B cell (primary cell): ENCODE results near the gene PLPP3. TPM values are rescaled to one million over a fixed set of nuclear protein-coding genes. Genes with fewer than 3 reads are reported as not detected.

Experiments
- ATAC-seq: fragments of 200-7000 bp; cut with Tn5 transposase; one replicate; pipeline ENCODE4 v1.10.0; 2021; ENCODE audit warnings: low read depth, mild to moderate bottlenecking, moderate number of reproducible peaks, moderate library complexity
- CTCF ChIA-PET: fragments of 350-600 bp; sonication (Branson Sonifier 250); formaldehyde crosslinking; loops from one replicate; lab custom pipeline; 2021; ENCODE audit warnings: antibody characterized with exemption, inconsistent platforms; lab: Charles Lee
- POLR2A ChIA-PET: fragments of 350-600 bp; sonication (Branson Sonifier 250); formaldehyde crosslinking; loops from one replicate; lab custom pipeline; 2021; ENCODE audit warnings: antibody characterized with exemption; lab: Charles Lee
- DNase-seq: peaks from one replicate; pipeline ENCODE4 v3.0.0; 2013
- H2AFZ ChIP-seq: 2 replicates; pipeline ENCODE4 v1.6.1; 2012; ENCODE audit warnings: mild to moderate bottlenecking, low read depth, low read length; ENCODE audit not compliant: insufficient read depth, poor library complexity, severe bottlenecking
- H3K27ac ChIP-seq, 2 donors: 1 replicate in 1 of 2; 2 replicates in 1 of 2; pipeline ENCODE4 v1.5.1; 2012 to 2013; ENCODE audit warnings: low read length in 2 of 2, mild to moderate bottlenecking in 2 of 2, moderate library complexity in 1 of 2
- H3K27me3 ChIP-seq, 4 experiments: fragments of 200-600 bp in 1 of 4; sonication (generic) in 1 of 4; replicated peaks in 1 of 4; 1 replicate in 2 of 4; 2 replicates in 2 of 4; pipeline versions ENCODE4 v1.6.1 to v1.7.0; 2013 to 2016; ENCODE audit warnings: low read length in 3 of 4, mild to moderate bottlenecking in 2 of 4, mixed read lengths in 1 of 4, moderate library complexity in 1 of 4; ENCODE audit not compliant: insufficient read depth in 4 of 4, control insufficient read depth in 3 of 4; ENCODE audit errors: control extremely low read depth in 1 of 4
- H3K36me3 ChIP-seq, 2 experiments: replicated peaks in 1 of 2; 1 replicate in 1 of 2; 2 replicates in 1 of 2; pipeline versions ENCODE4 v1.6.1 to v1.7.1; 2013; ENCODE audit warnings: low read length in 1 of 2; ENCODE audit not compliant: insufficient read depth in 2 of 2, control insufficient read depth in 1 of 2; ENCODE audit errors: control extremely low read depth in 1 of 2, extremely low read depth in 1 of 2
- H3K4me1 ChIP-seq, 2 donors: fragments of 200-600 bp in 1 of 2; sonication (generic) in 1 of 2; 1 replicate in 1 of 2; 2 replicates in 1 of 2; pipeline versions ENCODE4 v1.5.1 to v1.6.1; 2013 to 2017; ENCODE audit warnings: low read length in 2 of 2; ENCODE audit not compliant: control insufficient read depth in 2 of 2, insufficient read depth in 2 of 2
- H3K4me2 ChIP-seq: replicated peaks from 2 replicates; pipeline ENCODE3; 2012; ENCODE audit warnings: mild to moderate bottlenecking, low read depth, low read length; ENCODE audit not compliant: poor library complexity, severe bottlenecking
- H3K4me3 ChIP-seq, 5 experiments: fragments of 200-600 bp in 1 of 5; sonication (generic) in 1 of 5; 1 replicate in 3 of 5; 2 replicates in 2 of 5; pipeline versions ENCODE4 v1.5.1 to v1.7.0; 2011 to 2016; ENCODE audit warnings: low read length in 4 of 5, mild to moderate bottlenecking in 4 of 5, low read depth in 2 of 5, control low read depth in 1 of 5, moderate library complexity in 1 of 5; ENCODE audit not compliant: insufficient read depth in 1 of 5; ENCODE audit errors: control extremely low read depth in 1 of 5, extremely low read depth in 1 of 5
- H3K79me2 ChIP-seq: fragments of 200-600 bp; sonication (generic); one replicate; pipeline ENCODE4 v1.6.0; 2016; ENCODE audit warnings: low read length; ENCODE audit not compliant: control insufficient read depth, insufficient read depth
- H3K9ac ChIP-seq: fragments of 200-600 bp; sonication (generic); 2 replicates; pipeline ENCODE4 v1.6.1; 2017; ENCODE audit warnings: mild to moderate bottlenecking, low read length, moderate library complexity
- H3K9me3 ChIP-seq, 3 donors: one replicate each; pipeline versions ENCODE4 v1.6.1 to v1.7.1; 2013; ENCODE audit warnings: low read length in 2 of 3; ENCODE audit not compliant: control insufficient read depth in 2 of 3, insufficient read depth in 1 of 3; ENCODE audit errors: control extremely low read depth in 1 of 3
- H4K20me1 ChIP-seq: 2 replicates; pipeline ENCODE4 v1.6.0; 2012; ENCODE audit warnings: mild to moderate bottlenecking, low read length; ENCODE audit not compliant: insufficient read depth, control insufficient read depth, poor library complexity, severe bottlenecking
- H3K27ac Mint-ChIP-seq: one replicate; pipeline ENCODE4 v1.8.0; 2021; ENCODE audit warnings: mixed read lengths
- H3K27me3 Mint-ChIP-seq: one replicate; pipeline ENCODE4 v1.8.0; 2021; ENCODE audit warnings: mixed read lengths
- H3K4me1 Mint-ChIP-seq: one replicate; pipeline ENCODE4 v1.8.0; 2021; ENCODE audit warnings: mixed read lengths
- H3K4me3 Mint-ChIP-seq: one replicate; pipeline ENCODE4 v1.8.0; 2021; ENCODE audit warnings: mixed read lengths
- H3K9me3 Mint-ChIP-seq: one replicate; pipeline ENCODE4 v1.8.0; 2022; ENCODE audit warnings: mixed read lengths; ENCODE audit not compliant: insufficient read depth
- EZH2 ChIP-seq: IDR thresholded peaks from 2 replicates; pipeline ENCODE4 v1.6.1; 2012; ENCODE audit warnings: borderline replicate concordance, low read depth, mild to moderate bottlenecking, moderate library complexity, low read length; ENCODE audit not compliant: insufficient read depth, poor library complexity, severe bottlenecking
- WGBS: methylation state at CpG from one replicate; pipeline ENCODE4 v1.1.5; 2013; ENCODE audit warnings: missing lambda C conversion rate; ENCODE audit not compliant: insufficient coverage; 5-methylcytosine and 5-hydroxymethylcytosine counted together
- intact Hi-C: fragments of 100-400 bp; cut with micrococcal nuclease; formaldehyde crosslinking; loops from one replicate; pipeline ENCODE4 v1.10.0; 2022
- polyA plus RNA-seq: library from polyadenylated mRNA; depleted of rRNA; stranded (reverse); fragments of >200 nt; gene quantifications from 2 replicates; pipeline ENCODE4 v1.2.3, GENCODE V29; 2012
- total RNA-seq, 2 donors: library from RNA; stranded (reverse); fragments of 120-200 nt in 1 of 2; gene quantifications; 1 replicate in 1 of 2; 2 replicates in 1 of 2; pipeline versions ENCODE4 v1.2.3 to v1.2.4, GENCODE V29; 2013 to 2022
- TF ChIP-seq, protein P1 (sequence below): fragments of 200-600 bp; IDR thresholded peaks from one replicate; pipeline ENCODE4 v1.8.0; 2022; ENCODE audit warnings: antibody characterized with exemption, mild to moderate bottlenecking

The PLPP3 gene
- total and polyA plus RNA-seq, 2 donors (not counting 1 experiment from before 2014, with no cell fraction given): 1.8 to 2.9 TPM

DNA sequence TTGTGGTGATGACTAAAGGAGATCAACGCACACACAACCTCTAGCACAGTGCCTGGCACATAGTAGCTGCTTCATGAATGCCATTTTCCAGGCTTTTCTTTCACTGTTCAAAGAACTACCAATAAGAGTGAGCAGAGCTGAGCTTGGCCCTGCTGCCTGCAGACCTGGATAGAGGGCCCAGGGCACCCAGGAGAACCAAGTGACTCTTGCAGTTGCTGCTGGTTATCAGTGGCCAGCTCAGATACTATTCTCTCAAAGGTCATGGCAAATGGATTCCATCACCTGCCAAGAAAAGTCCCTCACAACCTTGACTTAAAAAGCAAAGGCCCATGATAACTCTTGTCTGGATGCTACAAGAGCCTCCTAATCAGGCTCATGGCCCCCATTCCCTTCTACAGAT is 41.7 kb downstream of the PLPP3 start:
- intact Hi-C loops: no loop called here
- Histone ChIP-seq H3K9me3 (no peaks in the 10 kb centered on the region), H3K4me3 (no peak overlapping the region), H3K36me3 (no peaks in the 10 kb centered on the region), H3K27ac (no peak overlapping the region), H2AFZ (no peak overlapping the region), H3K27me3 (no peaks in the 10 kb centered on the region), H4K20me1 (no peaks in the 10 kb centered on the region), H3K4me1 (peaks cover under 1 to 2% of the 10 kb centered on the region in 2 donors), H3K79me2 (peaks cover 6% of the 10 kb centered on the region), H3K9ac (no peak overlapping the region), H3K4me2 (no peak overlapping the region)
- CTCF ChIA-PET: interaction anchor here (1.8 kb wide), 1 partner anchor 39 kb away, joined by 4 read pairs; no protein-coding TSS in a partner anchor
- no peak for DNase-seq
- TF ChIP-seq, protein P1, sequence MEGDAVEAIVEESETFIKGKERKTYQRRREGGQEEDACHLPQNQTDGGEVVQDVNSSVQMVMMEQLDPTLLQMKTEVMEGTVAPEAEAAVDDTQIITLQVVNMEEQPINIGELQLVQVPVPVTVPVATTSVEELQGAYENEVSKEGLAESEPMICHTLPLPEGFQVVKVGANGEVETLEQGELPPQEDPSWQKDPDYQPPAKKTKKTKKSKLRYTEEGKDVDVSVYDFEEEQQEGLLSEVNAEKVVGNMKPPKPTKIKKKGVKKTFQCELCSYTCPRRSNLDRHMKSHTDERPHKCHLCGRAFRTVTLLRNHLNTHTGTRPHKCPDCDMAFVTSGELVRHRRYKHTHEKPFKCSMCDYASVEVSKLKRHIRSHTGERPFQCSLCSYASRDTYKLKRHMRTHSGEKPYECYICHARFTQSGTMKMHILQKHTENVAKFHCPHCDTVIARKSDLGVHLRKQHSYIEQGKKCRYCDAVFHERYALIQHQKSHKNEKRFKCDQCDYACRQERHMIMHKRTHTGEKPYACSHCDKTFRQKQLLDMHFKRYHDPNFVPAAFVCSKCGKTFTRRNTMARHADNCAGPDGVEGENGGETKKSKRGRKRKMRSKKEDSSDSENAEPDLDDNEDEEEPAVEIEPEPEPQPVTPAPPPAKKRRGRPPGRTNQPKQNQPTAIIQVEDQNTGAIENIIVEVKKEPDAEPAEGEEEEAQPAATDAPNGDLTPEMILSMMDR: no peak
- no peak for TF ChIP-seq EZH2
- no CpG with 5 or more reads among the region's 1 CpG for WGBS
- ATAC-seq: no peak
- Mint-ChIP-seq H3K9me3 (no peaks in the 10 kb centered on the region), H3K27me3 (no peaks in the 10 kb centered on the region), H3K27ac (no peak overlapping the region), H3K4me3 (no peak overlapping the region), H3K4me1 (no peaks in the 10 kb centered on the region)
- POLR2A ChIA-PET: no interaction called here

DNA sequence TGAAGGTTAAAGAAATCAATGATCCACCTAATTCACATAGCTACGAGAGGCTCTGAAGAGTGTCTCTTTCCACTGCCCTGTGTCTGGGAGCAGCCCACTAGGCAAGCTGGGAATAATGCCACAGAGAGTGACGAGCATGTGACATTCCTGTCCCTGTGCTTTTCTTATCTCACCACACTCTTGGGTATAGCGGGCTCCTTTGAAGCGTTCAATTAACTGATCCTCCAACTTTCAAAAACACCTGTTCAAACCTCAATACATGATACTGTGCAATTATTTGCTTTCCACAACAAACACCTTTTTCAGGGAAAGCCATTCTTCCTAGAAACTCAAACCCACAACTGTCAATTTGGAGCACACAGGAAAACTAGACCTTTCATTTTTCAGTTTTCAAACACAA is 43.4 kb downstream of the PLPP3 start:
- no peak overlapping the region for H2AFZ ChIP-seq
- H3K9me3 ChIP-seq: no peaks in the 10 kb centered on the region
- DNase-seq (no peak), ATAC-seq (no peak)
- ChIA-PET POLR2A (no interaction called here), CTCF (no interaction called here)
- peaks cover 6 to 7% of the 10 kb centered on the region in 2 donors for H3K4me1 ChIP-seq
- no peak overlapping the region for H3K9ac ChIP-seq
- WGBS: 100% methylated on average over 4 of the region's 4 CpGs
- Mint-ChIP-seq H3K4me3 (no peak overlapping the region), H3K4me1 (no peaks in the 10 kb centered on the region), H3K27ac (no peak overlapping the region), H3K27me3 (no peaks in the 10 kb centered on the region), H3K9me3 (no peaks in the 10 kb centered on the region)
- intact Hi-C loops: no loop called here
- no peak overlapping the region for H3K4me3 ChIP-seq
- H4K20me1 ChIP-seq: no peaks in the 10 kb centered on the region
- H3K27ac ChIP-seq: no peak overlapping the region
- no peaks in the 10 kb centered on the region for H3K27me3 ChIP-seq
- no peak overlapping the region for H3K4me2 ChIP-seq
- H3K36me3 ChIP-seq: no peaks in the 10 kb centered on the region
- H3K79me2 ChIP-seq: no peaks in the 10 kb centered on the region
- no peak for TF ChIP-seq EZH2
- TF ChIP-seq, protein P1: no peak
